ENCODE data around the gene OPN1MW3.
"Not testable (repeated sequence)": the region's sequence is repeated elsewhere in the genome, so short reads cannot be mapped to it uniquely, and the experiment has no call there.

GRCh38 chrX:154211499-154211898 is 45.9 kb upstream of the OPN1MW3 start:
- TF ChIP-seq, protein P1, sequence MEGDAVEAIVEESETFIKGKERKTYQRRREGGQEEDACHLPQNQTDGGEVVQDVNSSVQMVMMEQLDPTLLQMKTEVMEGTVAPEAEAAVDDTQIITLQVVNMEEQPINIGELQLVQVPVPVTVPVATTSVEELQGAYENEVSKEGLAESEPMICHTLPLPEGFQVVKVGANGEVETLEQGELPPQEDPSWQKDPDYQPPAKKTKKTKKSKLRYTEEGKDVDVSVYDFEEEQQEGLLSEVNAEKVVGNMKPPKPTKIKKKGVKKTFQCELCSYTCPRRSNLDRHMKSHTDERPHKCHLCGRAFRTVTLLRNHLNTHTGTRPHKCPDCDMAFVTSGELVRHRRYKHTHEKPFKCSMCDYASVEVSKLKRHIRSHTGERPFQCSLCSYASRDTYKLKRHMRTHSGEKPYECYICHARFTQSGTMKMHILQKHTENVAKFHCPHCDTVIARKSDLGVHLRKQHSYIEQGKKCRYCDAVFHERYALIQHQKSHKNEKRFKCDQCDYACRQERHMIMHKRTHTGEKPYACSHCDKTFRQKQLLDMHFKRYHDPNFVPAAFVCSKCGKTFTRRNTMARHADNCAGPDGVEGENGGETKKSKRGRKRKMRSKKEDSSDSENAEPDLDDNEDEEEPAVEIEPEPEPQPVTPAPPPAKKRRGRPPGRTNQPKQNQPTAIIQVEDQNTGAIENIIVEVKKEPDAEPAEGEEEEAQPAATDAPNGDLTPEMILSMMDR (IDR thresholded peaks at IDR 0.05): not testable (repeated sequence)
- not testable (repeated sequence) for TF ChIP-seq POLR2A, EP300 (IDR thresholded peaks at IDR 0.05)

Data from upper lobe of left lung (tissue), 4 donors.